Coronary artery (tissue), 2 donors: ENCODE data around the gene SMIM5.

Experiments
- DNase-seq: peaks from one replicate; pipeline ENCODE4 v3.0.0-alpha.2; 2017; ENCODE audit warnings: low spot score
- H3K27ac ChIP-seq, 2 donors: fragments of 200-600 bp; sonication (generic); one replicate each; pipeline ENCODE4 v1.5.1; 2016 to 2019
- H3K4me3 ChIP-seq: fragments of 200-600 bp; sonication (generic); 2 replicates; pipeline ENCODE4 v1.5.1; 2016; ENCODE audit warnings: mild to moderate bottlenecking, moderate library complexity
- CTCF ChIP-seq: fragments of 200-600 bp; sonication (generic); IDR thresholded peaks from one replicate; pipeline ENCODE4 v1.5.1; 2019; ENCODE audit warnings: antibody characterized with exemption

The SMIM5 gene

GRCh38 chr17:75595284-75595919, 37.8 kb upstream of the SMIM5 start:
- DNase-seq = no peak
- Histone ChIP-seq H3K27ac (no peak overlapping the region), H3K4me3 (no peak overlapping the region)
- no peak for TF ChIP-seq CTCF

- Histone ChIP-seq H3K4me3 (no peak overlapping the region), H3K27ac (no peak overlapping the region)
- TF ChIP-seq CTCF = no peak
- DNase-seq = no peak
Measured at GRCh38 chr17:75595920-75596313, 37.3 kb upstream of the SMIM5 start.

GRCh38 chr17:75596320-75597087, 36.7 kb upstream of the SMIM5 start:
- no peak overlapping the region for H3K27ac ChIP-seq
- TF ChIP-seq CTCF = no peak
- no peak for DNase-seq
- no peak overlapping the region for H3K4me3 ChIP-seq

GRCh38 chr17:75601057-75601987, 31.9 kb upstream of the SMIM5 start:
- TF ChIP-seq CTCF = peak; percentile 20
- no peak overlapping the region for H3K4me3 ChIP-seq
- no peak overlapping the region for H3K27ac ChIP-seq
- no peak for DNase-seq

GRCh38 chr17:75602644-75603043, 30.6 kb upstream of the SMIM5 start:
- no peak overlapping the region for H3K27ac ChIP-seq
- no peak overlapping the region for H3K4me3 ChIP-seq
- DNase-seq = no peak
- TF ChIP-seq CTCF = no peak

GRCh38 chr17:75603123-75603522, 30.1 kb upstream of the SMIM5 start:
- H3K4me3 ChIP-seq = no peak overlapping the region
- H3K27ac ChIP-seq = no peak overlapping the region
- DNase-seq = no peak
- no peak for TF ChIP-seq CTCF
